Endodermal cell (in vitro differentiated cells): ENCODE results near the gene ZMAT5. TPM values are rescaled to one million over a fixed set of nuclear protein-coding genes. Genes with fewer than 3 reads are reported as not detected.

Experiments
- DNase-seq: peaks from one replicate; pipeline ENCODE4 v3.0.0-alpha.2; 2017
- H3K27ac ChIP-seq: 2 replicates; pipeline ENCODE4 v1.5.1; 2013; ENCODE audit warnings: mild to moderate bottlenecking, low read depth, low read length, moderate library complexity
- H3K27me3 ChIP-seq: 2 replicates; pipeline ENCODE4 v1.6.1; 2013; ENCODE audit warnings: mild to moderate bottlenecking, low read length, moderate library complexity; ENCODE audit not compliant: insufficient read depth, control insufficient read depth, poor library complexity, severe bottlenecking
- H3K36me3 ChIP-seq: 2 replicates; pipeline ENCODE4 v1.7.0; 2013; ENCODE audit warnings: mild to moderate bottlenecking, low read length, moderate library complexity; ENCODE audit not compliant: control insufficient read depth, insufficient read depth
- H3K4me1 ChIP-seq: one replicate; pipeline ENCODE4 v1.7.0; 2013; ENCODE audit warnings: low read length; ENCODE audit not compliant: control insufficient read depth, insufficient read depth
- H3K4me3 ChIP-seq: 2 replicates; pipeline ENCODE4 v1.5.1; 2013; ENCODE audit warnings: mild to moderate bottlenecking, low read length, moderate library complexity
- H3K9ac ChIP-seq: 2 replicates; pipeline ENCODE4 v1.6.1; 2013; ENCODE audit warnings: mild to moderate bottlenecking, low read length, moderate library complexity; ENCODE audit not compliant: poor library complexity, severe bottlenecking; ENCODE audit errors: extremely low read depth
- H3K9me3 ChIP-seq: 2 replicates; pipeline ENCODE4 v1.6.1; 2013; ENCODE audit warnings: mild to moderate bottlenecking, low read length, moderate library complexity; ENCODE audit not compliant: control insufficient read depth
- H3K27ac Mint-ChIP-seq: 2 replicates; pipeline ENCODE4 v1.8.0; 2020; ENCODE audit warnings: mixed read lengths
- H3K27me3 Mint-ChIP-seq: 2 replicates; pipeline ENCODE4 v1.8.0; 2021; ENCODE audit warnings: mild to moderate bottlenecking, mixed read lengths; ENCODE audit not compliant: insufficient read depth
- H3K36me3 Mint-ChIP-seq: 2 replicates; pipeline ENCODE4 v1.8.0; 2020; ENCODE audit warnings: low read depth, mixed read lengths
- H3K4me1 Mint-ChIP-seq: 2 replicates; pipeline ENCODE4 v1.8.0; 2020; ENCODE audit warnings: mixed read lengths
- H3K4me3 Mint-ChIP-seq: 2 replicates; pipeline ENCODE4 v1.8.0; 2020; ENCODE audit warnings: mild to moderate bottlenecking, moderate library complexity, mixed read lengths
- H3K9me3 Mint-ChIP-seq: 2 replicates; pipeline ENCODE4 v1.8.0; 2020; ENCODE audit warnings: mild to moderate bottlenecking, mixed read lengths
- whole genome bisulfite sequencing, 2 experiments: methylation state at CpG; one replicate each; pipeline versions ENCODE4 v1.1.5 to v1.1.7; 2013; ENCODE audit warnings: missing lambda C conversion rate in 2 of 2, mixed read lengths in 1 of 2; ENCODE audit not compliant: insufficient coverage in 1 of 2, insufficient read length in 1 of 2; 5-methylcytosine and 5-hydroxymethylcytosine counted together
- long read RNA-seq, 4 experiments: library from polyadenylated mRNA in 2 of 4; library from RNA in 1 of 4; library from capped mRNA in 1 of 4; stranded (forward) in 3 of 4; unstranded in 1 of 4; transcript quantifications; one replicate each; pipeline ENCODE4 v2.0.0, GENCODE V29; 2020 to 2021; ENCODE audit warnings: inconsistent platforms in 1 of 4
- polyA plus RNA-seq, 2 experiments: library from polyadenylated mRNA; stranded (reverse); fragments of 50-300 nt; gene quantifications; one replicate each; pipeline ENCODE4 v1.2.3, GENCODE V29; 2013
- total RNA-seq, 2 donors: library from RNA; stranded (reverse); fragmentation: NEBNext Ultra II Directional in 1 of 2; extraction: Animal tissue kit (Norgen Biotek cat#: 25700) in 1 of 2; gene quantifications; 2 replicates in 1 of 2; 3 replicates in 1 of 2; pipeline ENCODE4 v1.2.1, GENCODE V29; 2021
- TF ChIP-seq, protein P1 (sequence below): fragments of 200-600 bp; sonication (generic); conservative IDR thresholded peaks from 2 replicates; pipeline ENCODE4 v1.5.0; 2021; ENCODE audit warnings: antibody characterized with exemption, mild to moderate bottlenecking

ZMAT5 gene
- total RNA-seq = 10 to 100 TPM; 15.5 to 22.5 TPM
- 25.9 TPM for polyA plus RNA-seq (2013, experiment 1 of 2)
- polyA plus RNA-seq (2013, experiment 2 of 2) = 22.2 TPM
- long read RNA-seq, experiment 1, partial matches to known transcripts = 2 of 9 reads
- long read RNA-seq, experiment 1, other reads (novel, unspliced or antisense) = 3 of 9 reads
- long read RNA-seq, experiment 2, transcript ZMAT5-201 (6 exons, 899 nt) = major isoform, 9 of 16 reads
- long read RNA-seq, experiment 2, partial matches to known transcripts = 1 of 16 reads
- long read RNA-seq, experiment 2, other reads (novel, unspliced or antisense) = 6 of 16 reads
- long read RNA-seq, experiment 3, transcript ZMAT5-201 (6 exons, 899 nt) = major isoform, 10 of 14 reads
- long read RNA-seq, experiment 3, partial matches to known transcripts = 1 of 14 reads
- long read RNA-seq, experiment 3, other reads (novel, unspliced or antisense) = 3 of 14 reads
- long read RNA-seq, experiment 4, transcript ZMAT5-201 (6 exons, 899 nt) = major isoform, 40 of 70 reads
- long read RNA-seq, experiment 4, partial matches to known transcripts = 0 of 70 reads
- long read RNA-seq, experiment 4, other reads (novel, unspliced or antisense) = 30 of 70 reads

- H3K4me1 Mint-ChIP-seq = peaks cover 12% of the 10 kb centered on the region
- Histone ChIP-seq H3K27ac (peak within 1 kb of the TSS; percentile 67), H3K36me3 (peaks cover 16% of the 10 kb centered on the region), H3K4me3 (peak within 1 kb of the TSS; percentile 95), H3K27me3 (no peaks in the 10 kb centered on the region), H3K9me3 (no peaks in the 10 kb centered on the region), H3K4me1 (no peaks in the 10 kb centered on the region), H3K9ac (peak within 1 kb of the TSS; percentile 83)
- H3K27ac Mint-ChIP-seq = peak within 1 kb of the TSS; percentile 99
- WGBS, 2 experiments = 1% methylated on average over 20 to 32 of the region's 32 CpGs
- no peaks in the 10 kb centered on the region for H3K9me3 Mint-ChIP-seq
- DNase-seq = peak; percentile 99
- TF ChIP-seq, protein P1, sequence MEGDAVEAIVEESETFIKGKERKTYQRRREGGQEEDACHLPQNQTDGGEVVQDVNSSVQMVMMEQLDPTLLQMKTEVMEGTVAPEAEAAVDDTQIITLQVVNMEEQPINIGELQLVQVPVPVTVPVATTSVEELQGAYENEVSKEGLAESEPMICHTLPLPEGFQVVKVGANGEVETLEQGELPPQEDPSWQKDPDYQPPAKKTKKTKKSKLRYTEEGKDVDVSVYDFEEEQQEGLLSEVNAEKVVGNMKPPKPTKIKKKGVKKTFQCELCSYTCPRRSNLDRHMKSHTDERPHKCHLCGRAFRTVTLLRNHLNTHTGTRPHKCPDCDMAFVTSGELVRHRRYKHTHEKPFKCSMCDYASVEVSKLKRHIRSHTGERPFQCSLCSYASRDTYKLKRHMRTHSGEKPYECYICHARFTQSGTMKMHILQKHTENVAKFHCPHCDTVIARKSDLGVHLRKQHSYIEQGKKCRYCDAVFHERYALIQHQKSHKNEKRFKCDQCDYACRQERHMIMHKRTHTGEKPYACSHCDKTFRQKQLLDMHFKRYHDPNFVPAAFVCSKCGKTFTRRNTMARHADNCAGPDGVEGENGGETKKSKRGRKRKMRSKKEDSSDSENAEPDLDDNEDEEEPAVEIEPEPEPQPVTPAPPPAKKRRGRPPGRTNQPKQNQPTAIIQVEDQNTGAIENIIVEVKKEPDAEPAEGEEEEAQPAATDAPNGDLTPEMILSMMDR = no peak
- peak within 1 kb of the TSS; percentile 99 for H3K4me3 Mint-ChIP-seq
- H3K27me3 Mint-ChIP-seq = no peaks in the 10 kb centered on the region
- H3K36me3 Mint-ChIP-seq = peaks cover 20% of the 10 kb centered on the region
Measured at GRCh38 chr22:29766632-29767170, at the start of gene ZMAT5. Gene ZMAT5 (minus strand): TSS chr22:29767007. CDS start chr22:29748544, 18,463 bp downstream.

DNA sequence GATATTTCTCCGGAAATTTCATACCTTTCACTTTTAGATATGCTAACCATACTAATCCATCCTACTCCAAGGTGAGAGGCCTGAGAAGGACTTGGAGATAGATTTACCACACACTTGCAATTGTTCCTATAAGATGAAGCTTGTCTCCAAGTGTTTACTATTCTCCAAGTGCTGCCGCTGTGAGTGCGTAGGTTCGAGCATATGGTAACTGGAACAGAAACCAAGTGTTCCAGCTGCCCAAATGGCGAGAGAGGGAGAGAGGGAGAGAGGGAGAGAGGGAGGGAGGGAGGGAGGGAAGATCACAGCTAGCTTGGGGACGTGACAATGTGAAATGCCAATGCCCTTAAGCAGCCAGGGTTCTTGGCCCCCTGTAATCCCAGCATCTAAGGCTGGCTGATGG, 49.7 kb upstream of the ZMAT5 start:
- Histone ChIP-seq H3K4me3 (no peak overlapping the region), H3K27me3 (no peaks in the 10 kb centered on the region), H3K36me3 (peaks cover 72% of the 10 kb centered on the region), H3K9ac (no peak overlapping the region), H3K27ac (no peak overlapping the region), H3K4me1 (no peaks in the 10 kb centered on the region), H3K9me3 (no peaks in the 10 kb centered on the region)
- TF ChIP-seq, protein P1 = no peak
- H3K9me3 Mint-ChIP-seq = no peaks in the 10 kb centered on the region
- WGBS, 2 experiments = 80 to 89% methylated on average over 1 to 6 of the region's 6 CpGs
- no peak overlapping the region for H3K4me3 Mint-ChIP-seq
- no peaks in the 10 kb centered on the region for H3K27me3 Mint-ChIP-seq
- H3K27ac Mint-ChIP-seq = no peak overlapping the region
- no peaks in the 10 kb centered on the region for H3K4me1 Mint-ChIP-seq
- DNase-seq = no peak
- peaks cover 57% of the 10 kb centered on the region for H3K36me3 Mint-ChIP-seq

GRCh38 chr22:29816128-29816527, 49.3 kb upstream of the ZMAT5 start:
- Histone ChIP-seq H3K4me1 (no peaks in the 10 kb centered on the region), H3K4me3 (no peak overlapping the region), H3K27ac (no peak overlapping the region), H3K9me3 (no peaks in the 10 kb centered on the region), H3K36me3 (peaks cover 72% of the 10 kb centered on the region), H3K9ac (no peak overlapping the region), H3K27me3 (no peaks in the 10 kb centered on the region)
- no peaks in the 10 kb centered on the region for H3K9me3 Mint-ChIP-seq
- no peaks in the 10 kb centered on the region for H3K27me3 Mint-ChIP-seq
- WGBS, 2 experiments = 73% methylated on average over 2 of the region's 2 CpGs; no CpG with 5 or more reads in 1 of the 2 experiments
- H3K27ac Mint-ChIP-seq = no peak overlapping the region
- no peak overlapping the region for H3K4me3 Mint-ChIP-seq
- no peaks in the 10 kb centered on the region for H3K4me1 Mint-ChIP-seq
- TF ChIP-seq, protein P1 = no peak
- peaks cover 55% of the 10 kb centered on the region for H3K36me3 Mint-ChIP-seq
- no peak for DNase-seq
